NCI-H526 (cell line): ENCODE data around the gene CHIT1.
"Not testable (repeated sequence)": the region's sequence is repeated elsewhere in the genome, so short reads cannot be mapped to it uniquely, and the experiment has no call there.

ENCODE experiments used
- DNase-seq, 2 experiments: peaks; one replicate each; lab custom pipeline; 2025; lab: John Stamatoyannopoulos, UW

Gene CHIT1

DNA sequence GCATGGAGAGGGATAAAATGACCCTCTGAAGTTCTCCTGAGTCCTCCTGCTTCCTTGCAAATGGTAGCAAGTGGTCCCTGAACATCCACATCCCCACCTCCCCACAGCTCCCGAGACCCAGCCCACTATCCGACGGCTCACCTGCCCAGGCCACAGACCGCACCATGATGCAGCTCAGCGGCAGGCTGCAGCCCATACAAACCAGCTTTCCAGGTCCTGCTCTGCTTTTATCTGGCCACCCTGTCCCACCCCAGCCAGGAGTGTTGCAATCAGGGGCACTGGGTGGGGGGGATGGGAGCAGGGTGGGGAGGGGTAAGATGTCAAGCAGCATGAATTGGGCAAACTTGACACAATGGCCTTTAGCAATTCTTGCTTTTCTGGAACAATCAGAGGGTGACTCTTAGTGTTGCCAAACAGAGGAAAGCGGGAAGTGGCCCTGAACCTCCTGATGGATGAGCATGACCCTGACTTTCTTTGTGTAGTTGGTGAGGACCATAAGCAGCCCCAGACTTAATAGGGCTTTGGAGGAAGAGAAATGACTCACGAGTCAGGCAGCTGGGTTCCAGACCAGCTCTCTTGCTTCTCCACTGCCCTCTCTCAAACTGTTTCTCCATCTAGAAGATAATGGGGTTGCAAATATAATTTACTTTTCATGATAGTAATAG is at the start of gene CHIT1:
Gene CHIT1 (minus strand): TSS at position 203 of the 665 bp plus-strand sequence. CDS start 37 bp downstream, at position 166.
- DNase-seq: no peak

DNA sequence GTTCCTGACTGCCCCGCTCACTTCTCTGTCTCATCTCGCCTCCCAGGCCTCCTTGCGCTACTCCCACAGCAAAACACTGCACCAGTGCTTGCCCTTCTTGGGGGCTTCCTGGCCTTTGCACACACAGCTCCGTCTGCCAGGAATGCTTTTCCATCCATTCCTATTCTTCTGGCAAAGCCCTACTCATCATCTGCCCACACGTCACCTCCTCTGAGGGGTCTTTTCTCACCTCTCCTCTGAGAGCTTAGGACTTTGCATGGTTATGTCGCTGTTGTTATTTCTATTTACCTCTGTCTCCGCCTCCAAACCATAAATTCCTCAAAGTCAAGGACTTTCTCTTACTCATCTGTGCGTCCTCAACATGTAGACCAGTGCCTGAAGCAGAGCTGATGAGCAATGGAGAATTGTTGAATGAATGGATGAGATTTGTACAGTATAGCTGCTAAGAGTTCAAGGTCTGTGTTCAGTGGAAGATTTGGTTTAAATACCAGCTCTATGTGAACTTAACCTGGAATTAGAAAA is 49.5 kb upstream of the CHIT1 start:
- DNase-seq: no peak

- DNase-seq: peak in 1 of 2 experiments; percentile 35
Observed at GRCh38 chr1:203278082-203278884, 48.8 kb upstream of the CHIT1 start.

- DNase-seq: no peak
Observed at GRCh38 chr1:203276916-203277545, 47.6 kb upstream of the CHIT1 start.

DNA sequence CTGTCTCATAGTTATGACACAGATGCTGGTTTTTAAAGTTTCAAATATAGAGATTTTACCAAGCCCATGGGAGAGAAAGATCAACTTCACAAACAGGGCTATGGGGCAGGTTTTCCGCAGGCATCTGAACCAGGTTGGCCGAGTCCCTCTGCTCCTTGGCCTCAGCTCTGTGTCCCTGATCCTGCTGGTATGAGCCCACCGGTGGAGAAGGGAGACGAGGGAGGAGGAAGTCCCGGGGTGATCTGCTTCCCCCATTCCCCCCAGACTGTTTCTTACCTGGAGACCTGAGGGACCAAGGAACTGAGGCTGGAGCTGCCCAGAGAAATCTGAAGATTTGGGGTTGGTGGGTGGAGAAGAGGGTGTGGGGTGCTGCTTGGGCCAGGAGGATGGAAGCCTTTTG is 46.9 kb upstream of the CHIT1 start:
- no peak for DNase-seq

- DNase-seq: no peak
Observed at GRCh38 chr1:203275656-203276272, 46.3 kb upstream of the CHIT1 start.

GRCh38 chr1:203274603-203275381 is 45.3 kb upstream of the CHIT1 start:
- DNase-seq: no peak

GRCh38 chr1:203273869-203274602 is 44.6 kb upstream of the CHIT1 start:
- DNase-seq: no peak

DNA sequence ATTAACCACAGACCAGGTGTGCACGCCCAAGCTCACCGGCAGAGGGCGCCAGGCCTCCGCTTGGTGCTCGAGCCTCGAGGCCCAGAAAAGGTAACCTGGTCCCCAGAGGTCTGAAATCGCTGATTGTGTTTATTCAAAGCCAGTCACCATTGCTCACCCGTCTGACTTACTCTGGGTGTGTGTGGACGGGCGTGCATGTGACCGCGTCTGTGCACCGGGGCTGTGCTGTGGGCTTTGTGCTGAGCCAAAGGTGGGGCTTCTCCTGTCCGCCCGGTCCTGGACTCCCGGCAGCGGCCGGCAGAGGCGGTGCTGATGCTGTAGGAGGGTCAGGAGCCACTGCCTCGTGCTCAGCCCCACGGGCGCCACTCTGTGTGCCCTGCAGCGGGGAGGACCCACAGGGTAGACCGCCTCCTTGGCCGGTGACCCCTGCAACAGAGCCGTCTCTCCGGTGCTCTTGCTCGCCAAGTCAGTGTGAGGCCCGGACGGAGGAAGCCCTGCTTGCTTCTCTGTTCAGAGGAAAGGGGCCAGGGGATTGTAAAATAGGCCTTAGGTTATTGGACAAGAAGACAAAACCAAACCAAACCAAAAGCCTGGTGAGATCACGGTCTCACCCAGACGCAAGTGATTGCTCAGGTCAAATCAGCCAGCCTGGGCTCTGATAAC is 43.9 kb upstream of the CHIT1 start:
- DNase-seq: peak; percentile 43 to 83

DNA sequence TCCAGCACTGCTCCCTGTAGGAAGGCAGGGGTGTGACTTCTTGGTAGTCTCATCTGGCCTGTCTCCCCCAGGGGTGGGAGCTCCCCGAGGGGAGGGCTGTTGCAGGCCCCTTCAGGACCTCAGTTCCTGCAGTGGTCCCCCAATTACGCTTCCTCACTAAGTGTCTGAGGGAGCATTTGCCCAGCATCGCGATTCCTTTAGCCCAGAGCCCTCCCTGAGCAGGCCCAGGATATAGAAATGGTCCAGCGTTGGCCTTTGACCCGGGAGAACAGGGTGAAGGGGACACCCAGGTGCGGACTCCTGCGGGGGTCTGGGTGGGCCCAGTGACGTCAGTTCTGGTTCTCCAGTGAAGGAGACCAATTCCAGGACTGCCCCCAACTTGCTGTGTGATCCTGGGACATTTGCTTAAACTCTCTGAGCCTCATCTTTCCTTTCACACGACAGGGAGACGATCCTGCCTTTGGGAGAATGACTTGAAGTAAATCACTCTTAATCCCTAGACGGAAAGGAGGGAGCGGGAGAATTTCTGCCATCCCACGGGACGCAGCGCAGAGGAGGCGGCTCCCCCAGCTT is 43.2 kb upstream of the CHIT1 start:
- DNase-seq: no peak

DNA sequence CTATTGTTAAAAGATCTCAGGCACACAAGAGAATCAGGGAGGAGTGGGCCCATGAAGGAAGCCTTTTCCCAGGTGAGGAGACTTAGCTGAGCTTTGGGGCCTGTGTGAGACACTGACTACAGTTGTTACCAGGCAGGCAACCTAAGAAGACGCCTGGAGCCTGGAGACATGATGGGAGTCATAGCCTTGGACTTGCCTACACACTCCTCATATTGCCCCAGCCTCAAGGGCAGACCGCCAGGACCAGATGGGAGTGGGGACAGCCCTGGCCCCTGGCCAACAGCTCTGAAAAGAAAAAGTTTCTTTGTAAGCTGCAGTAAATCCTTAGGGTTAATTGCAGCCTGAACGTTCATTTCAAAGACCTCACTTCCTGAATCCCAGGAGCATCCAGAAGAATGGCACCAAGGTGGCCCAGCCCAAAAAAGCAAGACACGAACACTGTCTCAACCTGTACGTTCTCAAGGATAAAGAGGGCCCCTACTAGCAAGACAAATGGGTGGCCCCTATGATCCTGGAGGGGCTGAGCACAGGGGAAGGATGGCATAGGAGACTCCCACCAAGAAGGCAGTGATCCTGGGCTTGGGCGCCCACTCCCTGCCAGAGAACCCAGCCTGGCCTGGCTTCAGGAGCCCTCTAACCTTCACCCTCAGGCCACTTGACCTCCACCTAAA is 42.6 kb upstream of the CHIT1 start:
- no peak for DNase-seq

DNA sequence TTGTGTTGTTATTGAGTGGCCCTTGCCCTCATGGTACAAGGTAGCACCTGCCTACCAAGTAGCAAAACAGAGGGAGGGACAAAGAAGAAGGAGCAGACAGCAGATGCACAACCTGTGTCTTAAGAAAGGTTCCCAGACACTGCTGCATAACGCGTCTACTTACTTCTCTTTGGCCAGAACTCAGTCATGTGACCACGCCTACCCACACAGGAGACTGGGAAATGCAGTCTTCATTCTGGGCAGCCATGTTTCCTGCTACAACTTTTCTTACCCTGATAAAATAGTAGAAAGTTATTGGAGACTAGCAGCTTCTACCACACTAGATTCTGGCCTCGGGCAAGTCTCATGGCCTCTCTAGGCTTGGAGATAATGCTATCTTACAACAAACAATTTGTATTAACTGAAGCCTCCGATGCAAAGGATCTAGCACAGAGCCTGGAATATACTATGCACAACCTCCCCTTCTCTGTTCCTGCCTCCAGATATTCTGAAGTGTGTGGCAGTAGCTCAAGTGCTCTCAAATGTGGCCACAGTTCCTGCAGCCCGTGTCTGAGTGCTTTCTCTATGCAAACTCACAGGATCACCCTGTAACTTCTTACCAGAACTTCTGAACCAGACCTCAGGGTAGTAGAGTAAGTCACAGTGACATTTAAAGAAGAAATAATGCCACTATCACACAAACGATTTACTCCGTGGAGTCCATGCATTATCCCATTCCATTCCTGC is 41.7 kb upstream of the CHIT1 start:
- peak; percentile 7 to 36 for DNase-seq

- no peak for DNase-seq
Observed at GRCh38 chr1:203270448-203270847, 41.0 kb upstream of the CHIT1 start.

DNA sequence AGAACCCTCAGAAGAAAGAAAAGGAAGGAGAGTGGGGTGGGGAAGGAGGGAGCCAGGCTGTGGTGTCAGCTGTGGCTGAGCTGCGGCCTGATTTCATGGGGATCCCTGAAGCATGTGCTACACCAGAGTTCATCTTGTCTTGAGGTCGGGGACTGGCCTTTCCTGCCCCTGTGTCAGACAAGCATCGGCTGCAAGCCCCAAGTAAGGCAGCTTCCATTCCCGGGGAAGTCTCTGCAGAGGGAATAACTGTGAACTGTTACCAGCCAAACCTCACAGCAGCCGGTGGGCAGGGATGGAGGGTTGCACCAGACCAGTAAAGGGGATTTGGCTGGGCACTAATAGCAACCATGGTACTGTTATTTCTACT is 40.2 kb upstream of the CHIT1 start:
- DNase-seq: no peak

- DNase-seq: peak; percentile 66 to 78
Observed at GRCh38 chr1:203268901-203269653, 39.6 kb upstream of the CHIT1 start.

GRCh38 chr1:203267912-203268311 is 38.4 kb upstream of the CHIT1 start:
- DNase-seq: no peak

- peak; percentile 57 to 77 for DNase-seq
Observed at GRCh38 chr1:203267347-203267846, 37.9 kb upstream of the CHIT1 start.

DNA sequence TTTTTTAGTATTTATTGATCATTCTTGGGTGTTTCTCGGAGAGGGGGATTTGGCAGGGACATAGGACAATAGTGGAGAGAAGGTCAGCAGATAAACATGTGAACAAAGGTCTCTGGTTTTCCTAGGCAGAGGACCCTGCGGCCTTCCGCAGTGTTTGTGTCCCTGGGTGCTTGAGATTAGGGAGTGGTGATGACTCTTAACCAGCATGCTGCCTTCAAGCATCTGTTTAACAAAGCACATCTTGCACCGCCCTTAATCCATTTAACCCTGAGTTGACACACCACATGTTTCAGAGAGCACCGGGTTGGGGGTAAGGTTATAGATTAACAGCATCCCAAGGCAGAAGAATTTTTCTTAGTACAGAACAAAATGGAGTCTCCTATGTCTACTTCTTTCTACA is 36.7 kb upstream of the CHIT1 start:
- DNase-seq: not testable (repeated sequence)
